BE2C (cell line): Measurements from ENCODE around the gene ZMIZ2.

Experiments used
- DNase-seq: peaks from one replicate; pipeline ENCODE4 v3.0.0-alpha.2; 2020
- H3K27me3 ChIP-seq: fragments of 250-450 bp; sonication (Bioruptor Pico); 2 replicates; pipeline ENCODE4 v1.5.1; 2020; ENCODE audit warnings: mild to moderate bottlenecking
- H3K36me3 ChIP-seq: fragments of 250-450 bp; sonication (Bioruptor Pico); 2 replicates; pipeline ENCODE4 v1.5.1; 2020; ENCODE audit warnings: mild to moderate bottlenecking
- H3K4me1 ChIP-seq: fragments of 250-450 bp; sonication (Bioruptor Pico); 2 replicates; pipeline ENCODE4 v1.5.1; 2020
- H3K4me3 ChIP-seq: 2 replicates; pipeline ENCODE4 v1.5.1; 2011; ENCODE audit warnings: low read depth, low read length
- H3K9me3 ChIP-seq: fragments of 250-450 bp; sonication (Bioruptor Pico); 2 replicates; pipeline ENCODE4 v1.5.1; 2020
- CTCF ChIP-seq: IDR thresholded peaks from 2 replicates; pipeline ENCODE4 v1.5.1; 2012; ENCODE audit warnings: mild to moderate bottlenecking, low read depth, low read length

ZMIZ2 gene

DNA sequence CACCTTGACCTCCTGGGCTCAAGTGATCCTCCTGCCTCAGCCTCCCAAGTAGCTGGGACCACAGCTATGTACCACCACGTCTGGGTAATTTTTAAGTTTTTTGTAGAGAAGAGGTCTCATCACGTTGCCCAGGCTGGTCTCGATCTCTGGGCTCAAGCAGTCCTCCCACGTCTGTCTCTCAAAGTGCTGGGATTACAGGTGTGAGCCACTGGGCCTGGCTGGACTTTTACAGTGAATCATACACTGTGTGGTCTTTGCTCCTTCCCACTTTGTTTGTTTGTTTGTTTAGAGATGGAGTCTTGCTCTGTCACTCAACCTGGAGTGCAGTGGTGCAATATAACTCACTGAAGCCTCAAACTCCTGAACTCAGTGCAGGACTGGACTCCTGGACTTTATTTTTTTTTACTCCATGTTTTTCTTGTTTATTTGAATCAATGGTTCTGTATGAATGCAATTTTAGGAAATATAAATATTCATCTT, 60.3 kb downstream of the ZMIZ2 start:
- H3K4me1 ChIP-seq: no peaks in the 10 kb centered on the region
- H3K4me3 ChIP-seq: no peak overlapping the region
- no peak for DNase-seq
- no peaks in the 10 kb centered on the region for H3K9me3 ChIP-seq
- TF ChIP-seq CTCF: no peak
- H3K27me3 ChIP-seq: no peaks in the 10 kb centered on the region
- peaks cover 5% of the 10 kb centered on the region for H3K36me3 ChIP-seq

DNA sequence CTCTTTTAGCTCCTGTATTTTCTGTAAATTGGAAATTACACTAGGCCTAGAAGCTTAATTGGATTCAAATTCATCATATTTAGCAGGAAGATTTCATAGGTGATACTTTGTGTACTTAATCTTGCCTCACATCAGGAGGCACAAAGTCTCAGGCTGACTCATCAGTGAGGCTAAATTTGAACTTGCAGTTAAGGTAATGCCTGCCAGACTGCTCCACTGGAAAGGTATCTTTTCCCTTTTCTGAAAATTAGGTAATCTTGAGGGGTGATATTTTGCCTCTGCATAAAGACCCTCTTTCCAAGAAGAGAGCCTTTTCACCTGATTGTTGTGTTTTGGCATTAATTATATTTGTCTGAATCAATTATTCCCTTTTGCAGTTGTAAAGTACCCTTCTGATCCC, 62.4 kb downstream of the ZMIZ2 start:
- no peak for TF ChIP-seq CTCF
- Histone ChIP-seq H3K9me3 (no peaks in the 10 kb centered on the region), H3K4me1 (no peaks in the 10 kb centered on the region), H3K27me3 (no peaks in the 10 kb centered on the region), H3K4me3 (no peak overlapping the region), H3K36me3 (no peaks in the 10 kb centered on the region)
- no peak for DNase-seq

DNA sequence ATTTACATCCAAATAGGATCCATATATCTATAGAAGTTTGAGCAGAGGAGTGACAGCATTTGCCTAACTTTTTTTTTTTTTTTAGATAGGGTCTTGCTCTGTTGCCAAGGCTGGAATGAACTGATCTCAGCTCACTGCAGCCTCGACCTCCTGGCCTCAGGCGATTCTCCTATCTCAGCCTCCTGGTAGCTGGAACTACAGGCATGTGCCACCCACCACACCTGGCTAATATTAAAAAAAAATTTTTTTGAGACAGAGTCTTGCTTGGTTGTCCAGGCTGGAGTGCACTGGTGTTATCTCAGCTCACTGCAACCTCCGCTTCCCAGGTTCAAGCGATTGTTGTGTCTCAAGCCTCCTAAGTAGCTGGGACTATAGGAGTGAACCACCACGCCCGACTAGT, 62.9 kb downstream of the ZMIZ2 start:
- no peaks in the 10 kb centered on the region for H3K27me3 ChIP-seq
- H3K9me3 ChIP-seq: no peaks in the 10 kb centered on the region
- no peaks in the 10 kb centered on the region for H3K36me3 ChIP-seq
- no peak overlapping the region for H3K4me3 ChIP-seq
- no peaks in the 10 kb centered on the region for H3K4me1 ChIP-seq
- no peak for DNase-seq
- no peak for TF ChIP-seq CTCF

- H3K9me3 ChIP-seq: no peaks in the 10 kb centered on the region
- no peak for TF ChIP-seq CTCF
- no peaks in the 10 kb centered on the region for H3K36me3 ChIP-seq
- H3K4me3 ChIP-seq: no peak overlapping the region
- DNase-seq: no peak
- no peaks in the 10 kb centered on the region for H3K4me1 ChIP-seq
- H3K27me3 ChIP-seq: no peaks in the 10 kb centered on the region
Observed at GRCh38 chr7:44814919-44815318, 66.3 kb downstream of the ZMIZ2 start.

DNA sequence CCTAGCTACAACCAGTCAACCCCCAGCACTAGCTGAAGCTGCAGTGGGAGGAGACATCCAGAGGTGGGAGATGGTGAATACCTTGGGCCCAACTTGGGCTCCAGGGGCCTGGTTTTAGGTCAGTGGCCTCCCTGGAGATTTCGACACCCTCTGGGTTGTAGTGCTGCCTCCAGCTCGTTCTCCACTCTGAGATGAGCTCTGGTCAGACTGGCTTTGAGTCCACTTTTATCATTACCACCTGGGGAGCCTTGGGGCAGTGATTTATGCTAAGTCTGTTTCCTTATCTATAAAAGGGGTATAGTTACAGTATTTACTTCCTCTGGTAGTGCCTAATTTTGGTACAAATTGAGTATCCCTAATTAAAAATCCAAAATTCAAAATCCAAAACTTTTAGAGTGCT, 70.6 kb downstream of the ZMIZ2 start:
- H3K4me3 ChIP-seq: no peak overlapping the region
- no peaks in the 10 kb centered on the region for H3K4me1 ChIP-seq
- no peak for TF ChIP-seq CTCF
- no peak for DNase-seq
- no peaks in the 10 kb centered on the region for H3K9me3 ChIP-seq
- no peaks in the 10 kb centered on the region for H3K27me3 ChIP-seq
- peaks cover 1% of the 10 kb centered on the region; the same call in 1 of the 2 replicates for H3K36me3 ChIP-seq
